HEK293 (cell line): Measurements from ENCODE around the gene HTR2B.

ENCODE experiments used
- CTCF ChIA-PET: fragments of 350-600 bp; formaldehyde crosslinking; extraction: SDS; loops from one replicate; lab custom pipeline; 2021; ENCODE audit warnings: antibody characterized with exemption; lab: Yijun Ruan, JAX
- POLR2A ChIA-PET: fragments of 300-600 bp; formaldehyde crosslinking; extraction: SDS; loops from one replicate; lab custom pipeline; 2020; ENCODE audit warnings: antibody characterized with exemption, inconsistent platforms; lab: Yijun Ruan, JAX
- H3K27ac ChIP-seq: fragments of 200-500 bp; sonication (Bioruptor generic); 2 replicates; pipeline ENCODE4 v1.5.1; 2014; ENCODE audit warnings: low read depth, low read length, control low read depth, inconsistent platforms; ENCODE audit errors: extremely low read depth
- H3K36me3 ChIP-seq, 2 experiments: fragments of 200-500 bp in 1 of 2; sonication (Bioruptor generic) in 1 of 2; 1 replicate in 1 of 2; 2 replicates in 1 of 2; pipeline ENCODE4 v1.5.1; 2014 to 2017; ENCODE audit warnings: inconsistent platforms in 2 of 2, low read length in 2 of 2; ENCODE audit not compliant: control insufficient read depth in 2 of 2, insufficient read depth in 1 of 2
- H3K4me1 ChIP-seq: fragments of 200-500 bp; sonication (Bioruptor generic); 2 replicates; pipeline ENCODE4 v1.5.1; 2014; ENCODE audit warnings: mild to moderate bottlenecking, low read length, inconsistent platforms; ENCODE audit not compliant: control insufficient read depth, insufficient read depth
- H3K4me3 ChIP-seq: 2 replicates; pipeline ENCODE4 v1.5.1; 2011; ENCODE audit warnings: low read depth, mild to moderate bottlenecking, control low read depth, low read length, moderate library complexity
- H3K9me3 ChIP-seq: fragments of 200-500 bp; sonication (Bioruptor generic); 2 replicates; pipeline ENCODE4 v1.5.1; 2014; ENCODE audit warnings: low read depth, low read length, inconsistent platforms; ENCODE audit not compliant: control insufficient read depth, insufficient read depth
- HOXC10 ChIP-seq: sonication (generic); formaldehyde crosslinking; IDR thresholded peaks from 2 replicates; pipeline ENCODE4 v1.8.1; 2023; ENCODE audit warnings: mild to moderate bottlenecking, missing genetic modification reagents
- PATZ1 ChIP-seq: fragments of 450-650 bp; formaldehyde crosslinking; IDR thresholded peaks from 2 replicates; pipeline ENCODE4 v1.5.1; 2016; ENCODE audit warnings: missing biosample characterization, missing genetic modification characterization
- TCF7L2 ChIP-seq: IDR thresholded peaks from 2 replicates; pipeline ENCODE4 v1.6.1; 2011; ENCODE audit warnings: low read depth, mild to moderate bottlenecking, inconsistent platforms, low read length, moderate library complexity, borderline replicate concordance
- ZBTB20 ChIP-seq: fragments of 450-650 bp; formaldehyde crosslinking; IDR thresholded peaks from 2 replicates; pipeline ENCODE4 v1.5.1; 2016; ENCODE audit warnings: missing biosample characterization, missing genetic modification characterization
- ZFP37 ChIP-seq: fragments of 450-650 bp; formaldehyde crosslinking; IDR thresholded peaks from 2 replicates; pipeline ENCODE4 v1.5.1; 2016; ENCODE audit warnings: missing biosample characterization, missing genetic modification characterization
- ZNF146 ChIP-seq: fragments of 450-650 bp; formaldehyde crosslinking; IDR thresholded peaks from 2 replicates; pipeline ENCODE4 v1.5.1; 2016; ENCODE audit warnings: missing biosample characterization, missing genetic modification characterization
- ZNF157 ChIP-seq: fragments of 450-650 bp; formaldehyde crosslinking; IDR thresholded peaks from 2 replicates; pipeline ENCODE4 v1.5.1; 2016; ENCODE audit warnings: missing biosample characterization, missing genetic modification characterization
- ZNF174 ChIP-seq: fragments of 450-650 bp; formaldehyde crosslinking; IDR thresholded peaks from 2 replicates; pipeline ENCODE4 v1.5.0; 2017; ENCODE audit warnings: missing biosample characterization, mild to moderate bottlenecking, missing genetic modification characterization
- ZNF19 ChIP-seq: fragments of 450-650 bp; formaldehyde crosslinking; IDR thresholded peaks from 2 replicates; pipeline ENCODE4; 2016; ENCODE audit warnings: missing biosample characterization, missing genetic modification characterization, low read depth
- ZNF202 ChIP-seq: fragments of 450-650 bp; formaldehyde crosslinking; IDR thresholded peaks from 2 replicates; pipeline ENCODE4 v1.5.1; 2016; ENCODE audit warnings: missing biosample characterization, missing genetic modification characterization, borderline replicate concordance
- ZNF221 ChIP-seq: fragments of 450-650 bp; formaldehyde crosslinking; IDR thresholded peaks from 2 replicates; pipeline ENCODE4 v1.5.1; 2017; ENCODE audit warnings: missing biosample characterization, missing genetic modification characterization, borderline replicate concordance
- ZNF423 ChIP-seq: fragments of 450-650 bp; formaldehyde crosslinking; IDR thresholded peaks from 2 replicates; pipeline ENCODE4 v1.5.1; 2016; ENCODE audit warnings: missing biosample characterization, missing genetic modification characterization
- ZNF549 ChIP-seq: fragments of 450-650 bp; IDR thresholded peaks from 2 replicates; pipeline ENCODE4 v1.5.1; 2018; ENCODE audit warnings: missing biosample characterization, missing genetic modification characterization, mild to moderate bottlenecking, inconsistent platforms, moderate library complexity
- ZNF600 ChIP-seq: fragments of 450-650 bp; formaldehyde crosslinking; IDR thresholded peaks from 2 replicates; pipeline ENCODE4 v1.5.1; 2016; ENCODE audit warnings: missing biosample characterization, missing genetic modification characterization
- ZNF626 ChIP-seq: fragments of 450-650 bp; sonication (Bioruptor Pico); formaldehyde crosslinking; IDR thresholded peaks from 2 replicates; pipeline ENCODE4 v1.5.1; 2018; ENCODE audit warnings: missing biosample characterization, missing genetic modification characterization, inconsistent platforms
- ZNF660 ChIP-seq: fragments of 450-650 bp; IDR thresholded peaks from 2 replicates; pipeline ENCODE4 v1.5.1; 2018; ENCODE audit warnings: missing biosample characterization, mild to moderate bottlenecking, missing genetic modification characterization
- ZNF768 ChIP-seq: fragments of 450-650 bp; formaldehyde crosslinking; IDR thresholded peaks from 2 replicates; pipeline ENCODE4 v1.5.1; 2018; ENCODE audit warnings: missing biosample characterization, mild to moderate bottlenecking, missing genetic modification characterization
- ZNF785 ChIP-seq: fragments of 450-650 bp; formaldehyde crosslinking; IDR thresholded peaks from 2 replicates; pipeline ENCODE4 v1.5.1; 2016; ENCODE audit warnings: missing biosample characterization, missing genetic modification characterization
- ZNF791 ChIP-seq: fragments of 450-650 bp; formaldehyde crosslinking; IDR thresholded peaks from 2 replicates; pipeline ENCODE4 v1.5.1; 2016; ENCODE audit warnings: missing biosample characterization, missing genetic modification characterization
- ZNF830 ChIP-seq: fragments of 450-650 bp; IDR thresholded peaks from 2 replicates; pipeline ENCODE4 v1.5.0; 2018; ENCODE audit warnings: missing biosample characterization, missing genetic modification characterization, low read depth, mild to moderate bottlenecking, moderate library complexity
- ZXDB ChIP-seq: fragments of 450-650 bp; formaldehyde crosslinking; IDR thresholded peaks from 2 replicates; pipeline ENCODE4 v1.5.1; 2016; ENCODE audit warnings: missing biosample characterization, missing genetic modification characterization
- TF ChIP-seq, protein P1 (sequence below): fragments of 450-650 bp; formaldehyde crosslinking; IDR thresholded peaks from 2 replicates; pipeline ENCODE4 v1.5.1; 2016; ENCODE audit warnings: missing biosample characterization, missing genetic modification characterization
- TF ChIP-seq, protein P2 (sequence below): fragments of 450-650 bp; formaldehyde crosslinking; IDR thresholded peaks from 2 replicates; pipeline ENCODE4 v1.5.1; 2016; ENCODE audit warnings: missing biosample characterization, missing genetic modification characterization
- TF ChIP-seq, protein P3 (sequence below): sonication (generic); formaldehyde crosslinking; IDR thresholded peaks from 2 replicates; pipeline ENCODE4 v1.8.1; 2022; ENCODE audit warnings: mild to moderate bottlenecking, moderate library complexity, missing genetic modification reagents

Gene HTR2B

DNA sequence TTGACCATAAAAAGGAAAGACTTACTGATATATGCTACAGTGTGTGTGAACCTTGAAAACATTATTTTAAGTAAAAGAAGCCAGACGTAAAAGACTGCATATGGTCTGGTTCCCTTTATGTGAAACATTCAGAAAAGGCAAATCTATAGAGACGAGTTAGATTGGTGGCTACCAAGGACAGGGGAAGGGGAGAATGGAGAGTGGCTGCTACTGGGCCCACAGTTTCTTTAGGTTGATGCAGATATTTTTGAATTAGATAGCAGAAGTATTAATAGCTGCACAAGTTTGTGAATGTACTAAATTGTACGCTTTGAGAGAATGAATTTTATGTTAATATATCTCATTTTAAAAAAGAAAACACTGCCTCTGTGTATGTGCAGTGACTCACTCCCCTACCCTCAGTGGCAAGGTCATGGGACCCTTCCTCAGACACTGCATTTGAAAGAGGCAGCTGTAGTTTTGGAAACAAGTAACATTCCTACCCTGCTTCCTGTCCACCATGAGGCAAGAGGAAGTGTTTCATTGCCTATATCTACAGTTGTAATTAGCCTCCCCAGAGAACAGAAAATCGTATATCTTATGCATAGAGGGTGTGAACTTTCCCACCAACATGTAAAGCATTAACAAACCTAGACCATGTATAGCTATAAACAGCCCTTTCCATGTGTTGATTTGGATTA is 43.8 kb upstream of the HTR2B start:
- TF ChIP-seq, protein P1, sequence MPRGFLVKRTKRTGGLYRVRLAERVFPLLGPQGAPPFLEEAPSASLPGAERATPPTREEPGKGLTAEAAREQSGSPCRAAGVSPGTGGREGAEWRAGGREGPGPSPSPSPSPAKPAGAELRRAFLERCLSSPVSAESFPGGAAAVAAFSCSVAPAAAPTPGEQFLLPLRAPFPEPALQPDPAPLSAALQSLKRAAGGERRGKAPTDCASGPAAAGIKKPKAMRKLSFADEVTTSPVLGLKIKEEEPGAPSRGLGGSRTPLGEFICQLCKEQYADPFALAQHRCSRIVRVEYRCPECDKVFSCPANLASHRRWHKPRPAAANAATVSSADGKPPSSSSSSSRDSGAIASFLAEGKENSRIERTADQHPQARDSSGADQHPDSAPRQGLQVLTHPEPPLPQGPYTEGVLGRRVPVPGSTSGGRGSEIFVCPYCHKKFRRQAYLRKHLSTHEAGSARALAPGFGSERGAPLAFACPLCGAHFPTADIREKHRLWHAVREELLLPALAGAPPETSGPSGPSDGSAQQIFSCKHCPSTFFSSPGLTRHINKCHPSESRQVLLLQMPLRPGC (tag by site-specific recombination), result no peak
- TF ChIP-seq HOXC10 (CRISPR knock-in tag), result no peak
- TF ChIP-seq, all 188 proteins: peak for 0
- Histone ChIP-seq H3K36me3 (peaks cover 29 to 96% of the 10 kb centered on the region in 2 experiments), H3K4me1 (no peaks in the 10 kb centered on the region), H3K4me3 (no peak overlapping the region), H3K27ac (no peak overlapping the region), H3K9me3 (no peaks in the 10 kb centered on the region)
- ChIA-PET POLR2A (no interaction called here), CTCF (interaction anchor here (1.5 kb wide), 1 partner anchor 64 kb away, joined by 3 read pairs; no protein-coding TSS in a partner anchor)

DNA sequence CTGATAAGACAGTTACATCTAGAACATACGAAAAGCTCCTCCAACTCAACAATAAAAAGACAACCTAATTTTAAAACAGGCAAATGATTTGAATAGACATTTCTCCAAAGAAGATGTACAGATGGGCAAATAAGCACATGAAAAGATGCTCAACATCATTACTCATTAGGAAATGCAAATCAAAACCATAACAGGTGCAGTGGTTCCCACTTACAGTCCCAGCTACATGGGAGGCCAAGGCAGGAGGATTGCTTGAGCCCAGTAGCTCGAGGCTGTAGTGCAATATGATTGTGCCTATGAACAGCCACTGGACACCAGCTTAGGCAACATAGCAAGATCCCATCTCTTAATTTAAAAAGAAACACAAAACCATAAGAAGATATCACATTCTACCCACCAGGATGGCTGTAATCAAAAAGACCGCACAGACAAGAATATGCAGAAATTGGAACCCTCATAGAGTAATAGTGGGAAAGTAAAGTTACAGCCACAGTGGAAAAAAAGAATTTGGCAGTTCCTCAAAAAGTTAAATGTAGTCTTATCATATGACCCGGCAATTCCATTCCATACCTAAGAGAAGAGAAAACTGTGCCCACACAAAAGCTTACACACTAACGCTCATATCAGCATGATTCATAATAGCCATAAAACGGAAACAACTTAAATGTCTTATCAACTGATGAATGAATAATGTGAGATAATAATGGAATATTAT is 43.1 kb upstream of the HTR2B start:
- ChIA-PET POLR2A (no interaction called here), CTCF (interaction anchor here (0.6 to 1.5 kb wide), 2 partner anchors 63 to 244 kb away, joined by 3 read pairs; no protein-coding TSS in a partner anchor)
- Histone ChIP-seq H3K4me1 (no peaks in the 10 kb centered on the region), H3K9me3 (no peaks in the 10 kb centered on the region), H3K27ac (no peak overlapping the region), H3K36me3 (peaks cover 23 to 97% of the 10 kb centered on the region in 2 experiments), H3K4me3 (no peak overlapping the region)
- TF ChIP-seq ZNF785, result no peak
- no peak for TF ChIP-seq ZNF174 (tag by site-specific recombination)
- no peak for TF ChIP-seq ZBTB20 (tag by site-specific recombination)
- no peak for TF ChIP-seq ZNF202
- no peak for TF ChIP-seq TCF7L2
- TF ChIP-seq ZNF146, result no peak
- TF ChIP-seq ZNF660, result no peak
- TF ChIP-seq, protein P2, sequence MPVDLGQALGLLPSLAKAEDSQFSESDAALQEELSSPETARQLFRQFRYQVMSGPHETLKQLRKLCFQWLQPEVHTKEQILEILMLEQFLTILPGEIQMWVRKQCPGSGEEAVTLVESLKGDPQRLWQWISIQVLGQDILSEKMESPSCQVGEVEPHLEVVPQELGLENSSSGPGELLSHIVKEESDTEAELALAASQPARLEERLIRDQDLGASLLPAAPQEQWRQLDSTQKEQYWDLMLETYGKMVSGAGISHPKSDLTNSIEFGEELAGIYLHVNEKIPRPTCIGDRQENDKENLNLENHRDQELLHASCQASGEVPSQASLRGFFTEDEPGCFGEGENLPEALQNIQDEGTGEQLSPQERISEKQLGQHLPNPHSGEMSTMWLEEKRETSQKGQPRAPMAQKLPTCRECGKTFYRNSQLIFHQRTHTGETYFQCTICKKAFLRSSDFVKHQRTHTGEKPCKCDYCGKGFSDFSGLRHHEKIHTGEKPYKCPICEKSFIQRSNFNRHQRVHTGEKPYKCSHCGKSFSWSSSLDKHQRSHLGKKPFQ (tag by site-specific recombination), result no peak

DNA sequence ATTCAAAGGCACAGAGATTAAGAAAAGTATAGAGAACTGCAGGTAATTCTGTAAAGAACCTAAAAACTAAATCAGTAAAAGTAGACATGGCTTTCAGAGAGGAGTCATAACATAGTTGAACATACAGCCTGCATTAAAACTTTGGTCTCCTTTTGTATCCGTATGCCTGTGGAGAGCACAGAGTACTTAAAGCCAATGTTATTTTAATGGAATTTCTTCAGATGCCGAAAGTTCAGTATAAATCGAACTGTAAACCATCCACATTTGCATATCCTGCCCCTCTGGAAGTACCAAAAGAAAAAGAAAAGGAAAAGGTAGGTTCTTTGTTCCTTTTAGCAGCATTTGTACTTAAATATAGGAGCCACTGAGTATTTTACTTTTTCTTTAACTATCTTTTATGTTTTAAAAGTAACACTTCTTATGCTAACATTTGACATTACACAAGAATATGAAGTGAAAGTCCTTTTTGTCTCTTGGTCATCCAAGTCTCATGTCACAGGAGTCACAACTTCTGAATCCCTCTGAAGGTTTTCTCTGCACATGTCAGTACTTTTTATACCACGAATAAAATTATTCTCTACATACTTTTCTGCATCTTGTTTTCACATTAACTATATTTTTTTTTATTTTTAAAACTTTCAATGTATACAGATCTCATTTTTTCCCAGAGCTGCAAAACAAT is 38.7 kb upstream of the HTR2B start:
- ChIA-PET POLR2A (no interaction called here), CTCF (interaction anchor here (0.6 kb wide), 1 partner anchor 249 kb away, joined by 3 read pairs; no protein-coding TSS in a partner anchor)
- no peaks in the 10 kb centered on the region for H3K9me3 ChIP-seq
- no peak overlapping the region for H3K4me3 ChIP-seq
- H3K27ac ChIP-seq, result no peak overlapping the region
- peaks cover 10 to 79% of the 10 kb centered on the region in 2 experiments; a peak in 2 of 3 replicates for H3K36me3 ChIP-seq
- no peaks in the 10 kb centered on the region for H3K4me1 ChIP-seq
- TF ChIP-seq ZNF830 (tag by site-specific recombination), result no peak
- TF ChIP-seq ZFP37 (tag by site-specific recombination), result no peak
- no peak for TF ChIP-seq PATZ1 (tag by site-specific recombination)
- no peak for TF ChIP-seq ZNF549 (tag by site-specific recombination)
- TF ChIP-seq ZNF768 (tag by site-specific recombination), result no peak
- TF ChIP-seq ZNF423 (tag by site-specific recombination), result no peak
- no peak for TF ChIP-seq ZNF157
- no peak for TF ChIP-seq ZNF791 (tag by site-specific recombination)
- no peak for TF ChIP-seq ZNF221 (tag by site-specific recombination)
- no peak for TF ChIP-seq ZNF626 (tag by site-specific recombination)
- no peak for TF ChIP-seq ZNF19 (tag by site-specific recombination)
- TF ChIP-seq, protein P3, sequence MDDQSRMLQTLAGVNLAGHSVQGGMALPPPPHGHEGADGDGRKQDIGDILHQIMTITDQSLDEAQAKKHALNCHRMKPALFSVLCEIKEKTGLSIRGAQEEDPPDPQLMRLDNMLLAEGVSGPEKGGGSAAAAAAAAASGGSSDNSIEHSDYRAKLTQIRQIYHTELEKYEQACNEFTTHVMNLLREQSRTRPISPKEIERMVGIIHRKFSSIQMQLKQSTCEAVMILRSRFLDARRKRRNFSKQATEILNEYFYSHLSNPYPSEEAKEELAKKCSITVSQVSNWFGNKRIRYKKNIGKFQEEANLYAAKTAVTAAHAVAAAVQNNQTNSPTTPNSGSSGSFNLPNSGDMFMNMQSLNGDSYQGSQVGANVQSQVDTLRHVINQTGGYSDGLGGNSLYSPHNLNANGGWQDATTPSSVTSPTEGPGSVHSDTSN, result no peak
- no peak for TF ChIP-seq ZNF600 (tag by site-specific recombination)
- no peak for TF ChIP-seq ZXDB (tag by site-specific recombination)
